SK-N-SH treated with all-trans-retinoic acid at 6 μM for 48 hours (cell line): ENCODE results near the gene MATN4.

Experiments used
- ATAC-seq: fragments of 200-7000 bp; cut with Tn5 transposase; 3 replicates; pipeline ENCODE4 v1.9.1; 2020; ENCODE audit warnings: mild to moderate bottlenecking, moderate library complexity
- ARNTL ChIP-seq: fragments of 450-650 bp; formaldehyde crosslinking; IDR thresholded peaks from 2 replicates; pipeline ENCODE4 v1.5.0; 2020; ENCODE audit warnings: low read depth, mild to moderate bottlenecking, moderate library complexity, borderline replicate concordance
- CREB5 ChIP-seq: fragments of 250-450 bp; sonication (Bioruptor Pico); IDR thresholded peaks from 2 replicates; pipeline ENCODE4 v1.5.1; 2020; ENCODE audit warnings: low read depth, mild to moderate bottlenecking, moderate library complexity
- CSDC2 ChIP-seq: fragments of 250-450 bp; sonication (Bioruptor Pico); IDR thresholded peaks from 2 replicates; pipeline ENCODE4 v1.5.0; 2020; ENCODE audit warnings: mild to moderate bottlenecking, moderate library complexity
- CSRNP3 ChIP-seq: fragments of 250-450 bp; sonication (Bioruptor Pico); IDR thresholded peaks from 2 replicates; pipeline ENCODE4 v1.5.1; 2021; ENCODE audit warnings: mild to moderate bottlenecking, moderate library complexity
- GLIS3 ChIP-seq: fragments of 250-450 bp; sonication (Bioruptor Pico); IDR thresholded peaks from 2 replicates; pipeline ENCODE4 v1.5.0; 2020; ENCODE audit warnings: mild to moderate bottlenecking, moderate library complexity
- ISL1 ChIP-seq: fragments of 250-450 bp; sonication (Bioruptor Pico); IDR thresholded peaks from 2 replicates; pipeline ENCODE4 v2.1.2; 2022; ENCODE audit warnings: mild to moderate bottlenecking, moderate library complexity
- POU6F1 ChIP-seq: fragments of 250-450 bp; sonication (Bioruptor Pico); IDR thresholded peaks from 2 replicates; pipeline ENCODE4 v1.8.0; 2021; ENCODE audit warnings: low read depth, mild to moderate bottlenecking, moderate library complexity, borderline replicate concordance
- PPARA ChIP-seq: fragments of 250-450 bp; sonication (Bioruptor Pico); IDR thresholded peaks from 2 replicates; pipeline ENCODE4 v1.5.0; 2020; ENCODE audit warnings: mild to moderate bottlenecking, borderline replicate concordance
- SNAI2 ChIP-seq: fragments of 250-450 bp; sonication (Bioruptor Pico); IDR thresholded peaks from 2 replicates; pipeline ENCODE4 v1.5.0; 2020; ENCODE audit warnings: mild to moderate bottlenecking, moderate library complexity
- TCF4 ChIP-seq: fragments of 250-450 bp; sonication (Bioruptor Pico); IDR thresholded peaks from 2 replicates; pipeline ENCODE4 v1.8.0; 2021; ENCODE audit warnings: mild to moderate bottlenecking, moderate library complexity, borderline replicate concordance
- TOX ChIP-seq: fragments of 250-450 bp; sonication (Bioruptor Pico); IDR thresholded peaks from 2 replicates; pipeline ENCODE4 v1.8.0; 2021; ENCODE audit warnings: mild to moderate bottlenecking, moderate library complexity, borderline replicate concordance
- TSHZ2 ChIP-seq: fragments of 250-450 bp; sonication (Bioruptor Pico); IDR thresholded peaks from 2 replicates; pipeline ENCODE4 v1.5.0; 2020; ENCODE audit warnings: mild to moderate bottlenecking, moderate library complexity
- ZFP3 ChIP-seq: fragments of 250-450 bp; sonication (Bioruptor Pico); IDR thresholded peaks from 2 replicates; pipeline ENCODE4 v1.5.0; 2020; ENCODE audit warnings: mild to moderate bottlenecking, moderate library complexity
- ZNF565 ChIP-seq: fragments of 450-650 bp; formaldehyde crosslinking; conservative IDR thresholded peaks from 2 replicates; pipeline ENCODE4 v1.5.0; 2020; ENCODE audit warnings: low read depth, mild to moderate bottlenecking, moderate library complexity
- ZNF70 ChIP-seq: fragments of 450-650 bp; formaldehyde crosslinking; IDR thresholded peaks from 2 replicates; pipeline ENCODE4 v1.5.0; 2020; ENCODE audit warnings: mild to moderate bottlenecking, moderate library complexity
- ZNF8 ChIP-seq: fragments of 450-650 bp; formaldehyde crosslinking; IDR thresholded peaks from 2 replicates; pipeline ENCODE4 v1.5.0; 2020; ENCODE audit warnings: mild to moderate bottlenecking, moderate library complexity

Gene MATN4

GRCh38 chr20:45344168-45344860, 36.2 kb upstream of the MATN4 start:
- peak; percentile 70 for ATAC-seq
- no peak for TF ChIP-seq ZNF70
- TF ChIP-seq ZFP3 (CRISPR knock-in tag): no peak
- TF ChIP-seq ZNF565: no peak

GRCh38 chr20:45343532-45344167, 35.6 kb upstream of the MATN4 start:
- ATAC-seq: no peak
- no peak for TF ChIP-seq SNAI2 (CRISPR knock-in tag)
- TF ChIP-seq ZNF8: no peak
- TF ChIP-seq CSDC2: no peak
- no peak for TF ChIP-seq ZNF70
- TF ChIP-seq PPARA (CRISPR knock-in tag): no peak
- TF ChIP-seq GLIS3: no peak
- TF ChIP-seq ZNF565: no peak
- no peak for TF ChIP-seq TCF4 (CRISPR knock-in tag)

GRCh38 chr20:45342855-45343531, 34.9 kb upstream of the MATN4 start:
- ATAC-seq: no peak
- TF ChIP-seq TCF4 (CRISPR knock-in tag): no peak
- TF ChIP-seq PPARA (CRISPR knock-in tag): no peak
- TF ChIP-seq POU6F1 (CRISPR knock-in tag): no peak
- no peak for TF ChIP-seq CREB5 (CRISPR knock-in tag)
- TF ChIP-seq TSHZ2 (CRISPR knock-in tag): no peak
- no peak for TF ChIP-seq ZNF8
- TF ChIP-seq TOX (CRISPR knock-in tag): no peak
- no peak for TF ChIP-seq SNAI2 (CRISPR knock-in tag)

- peak; percentile 30 for ATAC-seq
- 0 out of 2 replicates have a peak, but pooled peaks have one; percentile 20 for TF ChIP-seq GLIS3
- TF ChIP-seq ZFP3 (CRISPR knock-in tag): 0 out of 2 replicates have a peak, but pooled peaks have one; percentile 22
- TF ChIP-seq ZNF8: no peak
- peak; percentile 67 for TF ChIP-seq SNAI2 (CRISPR knock-in tag)
- TF ChIP-seq PPARA (CRISPR knock-in tag): no peak
- 0 out of 2 replicates have a peak, but pooled peaks have one; percentile 8 for TF ChIP-seq ISL1
- TF ChIP-seq ZNF565: no peak
- TF ChIP-seq ZNF70: 0 out of 2 replicates have a peak, but pooled peaks have one; percentile 21
- TF ChIP-seq CSDC2: 0 out of 2 replicates have a peak, but pooled peaks have one; percentile 62
- TF ChIP-seq ARNTL (CRISPR knock-in tag): no peak
- TF ChIP-seq TSHZ2 (CRISPR knock-in tag): 0 out of 2 replicates have a peak, but pooled peaks have one; percentile 47
- TF ChIP-seq CSRNP3: no peak
Measured at GRCh38 chr20:45341939-45342854, 34.1 kb upstream of the MATN4 start.
